Measurements from ENCODE around the gene MTCL1. TPM values are rescaled to one million over a fixed set of nuclear protein-coding genes. Genes with fewer than 3 reads are reported as not detected.
A peak's percentile ranks its signal among the peaks of the same experiment; 100 is the strongest.

Gene MTCL1
- total and polyA plus RNA-seq, 9 of the 15 experiments (the other 6 are each of a cell fraction or from before 2014, with no cell fraction given): 0.21 to 7.4 (median 3.7) TPM

- no TSS peak for BruUV-seq (replicated peaks)
- no peak overlapping the region for H2AFZ ChIP-seq (ENCODE audit: low read depth, low read length)
- H3K9ac ChIP-seq (ENCODE audit: insufficient read depth in 1 of 2, low read depth in 2 of 2, low read length in 2 of 2): no peak overlapping the region
- no peaks in the 10 kb centered on the region for H3K79me2 ChIP-seq (ENCODE audit: control insufficient read depth, insufficient read depth, low read length)
- no peak overlapping the region for H3K4me3 ChIP-seq
- in situ Hi-C loops (cut with MboI): no loop called here
- H3K27me3 ChIP-seq (ENCODE audit: control insufficient read depth in 2 of 2, insufficient read depth in 2 of 2, low read length in 2 of 2): peaks cover 0 to 8% of the 10 kb centered on the region in 2 experiments; a peak in 1 of 5 replicates
- H3K36me3 ChIP-seq (ENCODE audit: control insufficient read depth, insufficient read depth, low read length): no peaks in the 10 kb centered on the region
- ChIA-PET POLR2A (interaction anchor here (0.5 to 4.1 kb wide), 6 partner anchors 10 to 338 kb away, joined by 3 to 20 read pairs (median 4); no protein-coding TSS in a partner anchor), CTCF (ENCODE audit: low intra/inter-chr PET ratio) (no interaction called here)
- H3K4me2 ChIP-seq (ENCODE audit: insufficient read depth, low read length): no peak overlapping the region
- FAIRE-seq (no peak), ATAC-seq (no peak; the same call in 2 of the 3 replicates), DNase-seq (ENCODE audit: extremely low read depth in 1 of 4, low spot score in 3 of 4) (no peak)
- peaks cover 4 to 6% of the 10 kb centered on the region in 2 experiments; a peak in 2 of 5 replicates for H3K4me1 ChIP-seq (replicated peaks in 1 of 2; ENCODE audit: control insufficient read depth in 2 of 2, insufficient read depth in 2 of 2, low read length in 2 of 2)
- H3K9me3 ChIP-seq (replicated peaks; ENCODE audit: control insufficient read depth, insufficient read depth, low read depth, low read length): no peaks in the 10 kb centered on the region
- H3K27ac ChIP-seq (ENCODE audit: extremely low read depth, low read depth, low read length): no peak overlapping the region
- H3K9me1 ChIP-seq (ENCODE audit: control insufficient read depth, insufficient read depth, low read length): peaks cover 4% of the 10 kb centered on the region
- intact Hi-C loops (cut with micrococcal nuclease): no loop called here
- H4K20me1 ChIP-seq (replicated peaks; ENCODE audit: control insufficient read depth, insufficient read depth, low read length): no peaks in the 10 kb centered on the region
- TF ChIP-seq NCOA1 (IDR thresholded peaks at IDR 0.05; ENCODE audit: low read depth) (no peak), IFI16 (CRISPR knock-in tag; IDR thresholded peaks at IDR 0.05) (no peak), ZNF197 (CRISPR knock-in tag; IDR thresholded peaks at IDR 0.05; ENCODE audit: low read depth) (no peak), RCOR1 (IDR thresholded peaks at IDR 0.05; ENCODE audit: borderline replicate concordance in 1 of 2, low read depth in 2 of 2, low read length in 2 of 2) (no peak), ZC3H11A (IDR thresholded peaks at IDR 0.05; ENCODE audit: low read depth, low read length) (peak; percentile 62; the same call in 1 of the 2 replicates)
- WGBS (ENCODE audit: insufficient coverage, low coverage, missing lambda C conversion rate): 23% methylated on average over 10 of the region's 10 CpGs
These were observed 70.9 kb downstream of the MTCL1 start for GRCh38 chr18:8776013-8776943.

All from K562 (cell line).